Measurements from ENCODE around the gene TXNDC5. TPM values are rescaled to one million over a fixed set of nuclear protein-coding genes. Genes with fewer than 3 reads are reported as not detected.
"Not testable (repeated sequence)": the region's sequence is repeated elsewhere in the genome, so short reads cannot be mapped to it uniquely, and the experiment has no call there.

The TXNDC5 gene
- polyA plus RNA-seq, 6 donors from 2014 or later: 82.1 to 258 (median 205) TPM

DNA sequence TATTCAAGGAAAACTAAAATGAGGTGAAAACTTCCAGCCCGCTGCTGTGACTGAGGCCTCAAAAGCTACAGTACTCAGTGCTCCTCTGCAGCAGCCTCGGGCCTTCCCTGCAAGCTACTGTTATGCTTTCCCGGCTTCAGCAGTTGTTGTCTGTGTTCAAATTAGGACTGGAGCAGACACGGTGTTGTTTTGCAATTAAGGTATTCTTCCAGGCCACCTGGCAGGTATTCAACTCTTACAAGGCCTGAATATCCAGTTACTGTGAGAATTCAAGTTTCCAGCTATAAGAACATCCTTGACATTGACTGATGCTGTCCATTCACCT, 10.7 kb downstream of the TXNDC5 start:
- no peak for ATAC-seq (ENCODE audit: low read depth in 2 of 2)
- peaks cover 53 to 66% of the 10 kb centered on the region in 2 donors for H3K36me3 Mint-ChIP-seq
- H3K4me3 Mint-ChIP-seq: no peak overlapping the region
- no peak for DNase-seq
- H3K27me3 Mint-ChIP-seq: no peaks in the 10 kb centered on the region
- H3K27ac Mint-ChIP-seq: peak overlapping the region in 3 of 6 donors; percentile 20 to 70 (median 47)
- H3K9me3 Mint-ChIP-seq: no peaks in the 10 kb centered on the region
- peaks cover 33 to 46% (median 38%) of the 10 kb centered on the region in 3 donors for H3K4me1 Mint-ChIP-seq

- Mint-ChIP-seq H3K4me3 (no peak overlapping the region), H3K36me3 (peaks cover 54 to 60% of the 10 kb centered on the region in 2 donors), H3K27me3 (no peaks in the 10 kb centered on the region), H3K27ac (peak overlapping the region in 5 of 6 donors; percentile 50 to 87 (median 67)), H3K9me3 (no peaks in the 10 kb centered on the region), H3K4me1 (peaks cover 29 to 40% (median 35%) of the 10 kb centered on the region in 3 donors)
- ATAC-seq (ENCODE audit: low read depth in 2 of 2): peak; percentile 22 to 43
- DNase-seq: no peak
Observed at GRCh38 chr6:7899101-7899888, 11.3 kb downstream of the TXNDC5 start.

DNA sequence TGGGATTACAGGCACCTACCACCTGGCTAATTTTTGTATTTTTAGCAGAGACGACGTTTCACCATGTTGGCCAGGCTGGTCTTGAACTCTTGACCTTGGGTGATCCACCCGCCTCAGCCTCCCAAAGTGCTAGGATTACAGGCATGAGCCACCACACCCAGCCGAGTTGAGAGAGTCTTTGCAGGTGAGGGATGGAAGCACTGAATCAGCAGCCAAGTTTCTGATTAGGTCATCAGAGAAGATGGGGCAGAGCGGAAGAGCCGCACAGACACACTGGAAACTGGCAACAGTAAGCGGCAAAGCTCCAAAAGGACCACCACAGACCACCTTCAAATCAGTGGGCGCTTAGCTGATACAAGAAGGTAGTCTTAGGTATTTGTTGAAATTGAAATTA, 12.4 kb downstream of the TXNDC5 start:
- Mint-ChIP-seq H3K4me1 (peaks cover 29 to 39% (median 35%) of the 10 kb centered on the region in 3 donors), H3K27ac (peak overlapping the region in 2 of 6 donors; percentile 51 to 67), H3K36me3 (peaks cover 53 to 59% of the 10 kb centered on the region in 2 donors), H3K4me3 (peak overlapping the region in 1 of 8 donors; percentile 35)
- DNase-seq; H3K27me3 Mint-ChIP-seq; H3K9me3 Mint-ChIP-seq; ATAC-seq (ENCODE audit: low read depth in 2 of 2): not testable (repeated sequence)

- DNase-seq (no peak), ATAC-seq (ENCODE audit: low read depth in 2 of 2) (no peak)
- peak overlapping the region in 4 of 6 donors; percentile 1 to 67 (median 54) for H3K27ac Mint-ChIP-seq
- peak overlapping the region in 1 of 8 donors; percentile 12 for H3K4me3 Mint-ChIP-seq
- no peaks in the 10 kb centered on the region for H3K9me3 Mint-ChIP-seq
- peaks cover 51 to 55% of the 10 kb centered on the region in 2 donors for H3K36me3 Mint-ChIP-seq
- no peaks in the 10 kb centered on the region for H3K27me3 Mint-ChIP-seq
- H3K4me1 Mint-ChIP-seq: peaks cover 29 to 35% (median 35%) of the 10 kb centered on the region in 3 donors
Observed at GRCh38 chr6:7897461-7898192, 13.0 kb downstream of the TXNDC5 start.

DNA sequence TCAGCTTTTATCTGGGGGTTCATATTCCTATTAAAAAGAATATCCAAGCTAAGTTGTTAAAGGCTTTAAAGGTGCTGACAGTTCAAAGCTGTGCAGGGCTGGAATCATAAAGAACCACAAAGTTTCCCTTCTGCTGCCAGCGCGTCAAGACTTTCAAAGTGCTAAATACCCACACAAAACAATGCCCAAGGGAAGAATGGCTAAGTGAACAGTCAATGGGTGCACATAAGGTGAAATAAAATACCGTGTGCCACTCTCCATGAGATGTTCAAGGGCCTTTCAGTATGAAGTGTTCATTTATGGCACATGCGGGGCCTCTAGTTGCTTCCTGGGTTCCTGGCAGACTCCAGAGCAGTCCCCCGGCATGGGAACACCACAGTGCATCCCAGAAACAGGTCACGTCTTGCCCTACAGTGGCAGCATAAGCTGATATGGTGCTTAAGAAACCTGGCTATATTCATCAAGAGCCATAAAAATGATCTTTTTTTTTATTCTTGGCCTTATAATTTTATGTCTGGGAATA, 14.1 kb downstream of the TXNDC5 start:
- Mint-ChIP-seq H3K4me3 (no peak overlapping the region), H3K27ac (no peak overlapping the region), H3K9me3 (no peaks in the 10 kb centered on the region), H3K27me3 (no peaks in the 10 kb centered on the region), H3K36me3 (peaks cover 47 to 60% of the 10 kb centered on the region in 2 donors), H3K4me1 (peaks cover 26 to 30% (median 27%) of the 10 kb centered on the region in 3 donors)
- no peak for ATAC-seq (ENCODE audit: low read depth in 2 of 2)
- no peak for DNase-seq

- Mint-ChIP-seq H3K27ac (peak overlapping the region in 1 of 6 donors; percentile 82), H3K4me3 (no peak overlapping the region), H3K4me1 (peaks cover 12 to 18% (median 12%) of the 10 kb centered on the region in 3 donors), H3K36me3 (peaks cover 41 to 46% of the 10 kb centered on the region in 2 donors), H3K27me3 (no peaks in the 10 kb centered on the region), H3K9me3 (no peaks in the 10 kb centered on the region)
- DNase-seq (no peak), ATAC-seq (ENCODE audit: low read depth in 2 of 2) (no peak)
Observed at GRCh38 chr6:7895125-7895423, 15.5 kb downstream of the TXNDC5 start.

- ATAC-seq (ENCODE audit: low read depth in 2 of 2): no peak
- H3K4me3 Mint-ChIP-seq: no peak overlapping the region
- no peak for DNase-seq
- H3K4me1 Mint-ChIP-seq: peaks cover 9 to 17% (median 12%) of the 10 kb centered on the region in 3 donors
- peak overlapping the region in 1 of 6 donors; percentile 33 for H3K27ac Mint-ChIP-seq
- peaks cover 38 to 43% of the 10 kb centered on the region in 2 donors for H3K36me3 Mint-ChIP-seq
- no peaks in the 10 kb centered on the region for H3K9me3 Mint-ChIP-seq
- no peaks in the 10 kb centered on the region for H3K27me3 Mint-ChIP-seq
Observed at GRCh38 chr6:7894262-7895124, 16.1 kb downstream of the TXNDC5 start.

DNA sequence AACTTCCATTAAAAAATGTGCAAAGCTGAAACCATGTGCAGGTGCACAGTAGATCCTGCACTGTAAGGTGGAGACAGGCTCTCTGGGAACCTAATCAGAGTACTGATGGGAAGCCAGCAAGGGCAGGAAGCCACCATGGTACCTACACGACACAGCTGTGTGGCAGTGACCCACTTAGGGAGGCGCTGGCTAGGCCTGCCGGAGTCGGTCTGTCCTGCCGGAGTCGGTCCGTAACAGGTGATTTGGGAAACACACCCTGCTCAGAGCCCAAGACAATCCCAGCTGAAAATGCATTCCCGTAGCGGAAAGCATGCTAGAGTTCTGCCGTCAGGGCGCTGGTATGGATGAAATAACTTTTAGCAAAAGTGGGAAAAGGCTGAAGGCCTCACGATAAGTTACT, 17.2 kb downstream of the TXNDC5 start:
- DNase-seq: no peak
- Mint-ChIP-seq H3K36me3 (peaks cover 30 to 33% of the 10 kb centered on the region in 2 donors), H3K4me3 (no peak overlapping the region), H3K27me3 (no peaks in the 10 kb centered on the region), H3K9me3 (no peaks in the 10 kb centered on the region), H3K27ac (no peak overlapping the region), H3K4me1 (peaks cover 5 to 12% (median 9%) of the 10 kb centered on the region in 3 donors)
- ATAC-seq (ENCODE audit: low read depth in 2 of 2): no peak

DNA sequence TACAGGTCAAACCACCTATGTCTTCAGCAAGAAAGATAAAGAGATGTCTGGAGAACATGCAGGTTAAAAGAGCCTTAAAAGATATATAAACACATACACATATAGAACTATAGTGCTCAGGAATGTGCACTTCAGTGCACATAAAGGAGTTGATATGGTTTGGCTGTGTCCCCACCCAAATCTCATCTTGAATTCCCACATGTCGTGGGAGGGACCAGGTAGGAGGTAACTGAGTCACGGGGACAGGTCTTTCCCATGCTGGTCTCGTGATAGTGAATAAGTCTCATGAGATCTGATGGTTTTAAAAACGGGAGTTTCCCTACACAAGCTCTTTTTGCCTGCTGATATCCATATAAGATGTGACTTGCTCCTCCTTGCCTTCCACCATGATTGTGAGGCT, 18.2 kb downstream of the TXNDC5 start:
- not testable (repeated sequence) for H3K27ac Mint-ChIP-seq; H3K4me1 Mint-ChIP-seq; H3K4me3 Mint-ChIP-seq; H3K27me3 Mint-ChIP-seq; H3K9me3 Mint-ChIP-seq; ATAC-seq (ENCODE audit: low read depth in 2 of 2); DNase-seq
- peaks cover 24 to 29% of the 10 kb centered on the region in 2 donors for H3K36me3 Mint-ChIP-seq

- no peaks in the 10 kb centered on the region for H3K27me3 Mint-ChIP-seq
- ATAC-seq (ENCODE audit: low read depth in 2 of 2) (no peak), DNase-seq (no peak)
- peaks cover 0 to 8% (median 0%) of the 10 kb centered on the region in 3 donors for H3K4me1 Mint-ChIP-seq
- H3K36me3 Mint-ChIP-seq: peaks cover 26 to 33% of the 10 kb centered on the region in 2 donors
- H3K4me3 Mint-ChIP-seq: no peak overlapping the region
- no peak overlapping the region for H3K27ac Mint-ChIP-seq
- no peaks in the 10 kb centered on the region for H3K9me3 Mint-ChIP-seq
Observed at GRCh38 chr6:7891078-7891872, 19.3 kb downstream of the TXNDC5 start.

- DNase-seq: no peak
- H3K4me1 Mint-ChIP-seq: peaks cover 0 to 6% (median 0%) of the 10 kb centered on the region in 3 donors
- H3K27ac Mint-ChIP-seq: peak overlapping the region in 2 of 6 donors; percentile 37 to 41
- H3K9me3 Mint-ChIP-seq: no peaks in the 10 kb centered on the region
- no peak for ATAC-seq (ENCODE audit: low read depth in 2 of 2)
- no peak overlapping the region for H3K4me3 Mint-ChIP-seq
- H3K27me3 Mint-ChIP-seq: no peaks in the 10 kb centered on the region
- H3K36me3 Mint-ChIP-seq: peaks cover 34 to 42% of the 10 kb centered on the region in 2 donors
Observed at GRCh38 chr6:7888587-7889357, 21.8 kb downstream of the TXNDC5 start.

Data from naive B cell (primary cell).